GM12872 (cell line): ENCODE data around the gene EZR.

Source experiments
- TF ChIP-seq, protein P1 (sequence below): IDR thresholded peaks from 3 replicates; pipeline ENCODE4 v1.5.1; 2011; ENCODE audit warnings: low read depth, mild to moderate bottlenecking, low read length, moderate library complexity; ENCODE audit not compliant: insufficient read depth

Gene EZR

DNA sequence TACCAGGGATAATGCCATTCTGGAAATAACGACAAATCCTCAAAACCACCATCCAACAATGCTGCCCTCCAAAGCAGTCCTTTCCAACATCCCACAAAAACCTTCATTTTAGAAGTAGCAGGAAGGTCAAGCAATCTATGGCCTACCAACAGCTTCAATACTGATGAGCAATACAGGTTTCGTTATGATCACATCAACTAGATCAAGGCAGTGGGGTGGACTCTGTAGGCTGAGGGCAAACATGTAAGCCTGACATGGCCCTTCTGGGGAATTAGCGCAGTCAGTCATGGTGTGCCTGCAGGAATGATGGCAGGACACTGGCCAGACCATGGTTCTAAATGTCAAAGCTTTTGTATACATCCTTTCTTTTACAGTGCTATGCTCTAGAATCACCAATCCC, 41.7 kb downstream of the EZR start:
- TF ChIP-seq, protein P1, sequence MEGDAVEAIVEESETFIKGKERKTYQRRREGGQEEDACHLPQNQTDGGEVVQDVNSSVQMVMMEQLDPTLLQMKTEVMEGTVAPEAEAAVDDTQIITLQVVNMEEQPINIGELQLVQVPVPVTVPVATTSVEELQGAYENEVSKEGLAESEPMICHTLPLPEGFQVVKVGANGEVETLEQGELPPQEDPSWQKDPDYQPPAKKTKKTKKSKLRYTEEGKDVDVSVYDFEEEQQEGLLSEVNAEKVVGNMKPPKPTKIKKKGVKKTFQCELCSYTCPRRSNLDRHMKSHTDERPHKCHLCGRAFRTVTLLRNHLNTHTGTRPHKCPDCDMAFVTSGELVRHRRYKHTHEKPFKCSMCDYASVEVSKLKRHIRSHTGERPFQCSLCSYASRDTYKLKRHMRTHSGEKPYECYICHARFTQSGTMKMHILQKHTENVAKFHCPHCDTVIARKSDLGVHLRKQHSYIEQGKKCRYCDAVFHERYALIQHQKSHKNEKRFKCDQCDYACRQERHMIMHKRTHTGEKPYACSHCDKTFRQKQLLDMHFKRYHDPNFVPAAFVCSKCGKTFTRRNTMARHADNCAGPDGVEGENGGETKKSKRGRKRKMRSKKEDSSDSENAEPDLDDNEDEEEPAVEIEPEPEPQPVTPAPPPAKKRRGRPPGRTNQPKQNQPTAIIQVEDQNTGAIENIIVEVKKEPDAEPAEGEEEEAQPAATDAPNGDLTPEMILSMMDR = no peak

DNA sequence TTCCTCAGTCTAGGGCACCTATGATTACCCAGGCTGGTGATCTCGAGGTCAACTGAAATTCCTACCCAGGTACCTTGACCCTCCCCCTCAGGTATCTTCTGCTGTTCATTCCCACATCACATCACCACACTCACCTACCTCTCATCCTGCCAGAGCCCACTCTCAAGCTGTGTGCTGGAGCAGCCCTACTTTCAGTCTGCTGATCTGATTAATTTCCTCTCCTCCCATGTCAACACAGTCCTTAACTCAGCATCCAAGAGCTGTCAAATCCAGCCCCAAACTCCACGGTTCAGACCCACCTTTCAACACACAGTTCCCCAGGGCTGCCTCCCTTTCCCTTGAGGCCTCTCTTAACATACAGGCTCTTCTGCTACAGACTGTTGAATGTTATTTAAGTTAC, 42.4 kb downstream of the EZR start:
- TF ChIP-seq, protein P1 = no peak

DNA sequence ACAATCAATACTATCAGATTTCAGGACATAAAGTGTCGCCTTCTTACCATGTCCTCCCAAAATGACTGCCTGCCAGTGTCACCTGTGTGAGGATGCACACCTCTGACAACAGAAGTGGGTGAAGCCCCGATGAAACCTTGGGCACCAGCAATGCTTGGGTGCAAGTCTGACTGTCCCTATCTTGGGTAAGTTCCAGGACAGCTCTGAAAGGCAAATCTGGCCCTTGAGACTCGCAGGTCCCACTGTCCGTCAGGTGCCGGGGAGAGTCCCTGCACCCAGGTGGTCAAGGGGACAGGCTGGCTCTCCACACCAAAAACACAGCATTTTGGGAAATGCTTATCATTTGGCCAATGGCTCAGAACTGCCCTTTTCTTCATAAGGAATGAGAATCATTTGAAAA, 43.3 kb downstream of the EZR start:
- TF ChIP-seq, protein P1 = no peak

DNA sequence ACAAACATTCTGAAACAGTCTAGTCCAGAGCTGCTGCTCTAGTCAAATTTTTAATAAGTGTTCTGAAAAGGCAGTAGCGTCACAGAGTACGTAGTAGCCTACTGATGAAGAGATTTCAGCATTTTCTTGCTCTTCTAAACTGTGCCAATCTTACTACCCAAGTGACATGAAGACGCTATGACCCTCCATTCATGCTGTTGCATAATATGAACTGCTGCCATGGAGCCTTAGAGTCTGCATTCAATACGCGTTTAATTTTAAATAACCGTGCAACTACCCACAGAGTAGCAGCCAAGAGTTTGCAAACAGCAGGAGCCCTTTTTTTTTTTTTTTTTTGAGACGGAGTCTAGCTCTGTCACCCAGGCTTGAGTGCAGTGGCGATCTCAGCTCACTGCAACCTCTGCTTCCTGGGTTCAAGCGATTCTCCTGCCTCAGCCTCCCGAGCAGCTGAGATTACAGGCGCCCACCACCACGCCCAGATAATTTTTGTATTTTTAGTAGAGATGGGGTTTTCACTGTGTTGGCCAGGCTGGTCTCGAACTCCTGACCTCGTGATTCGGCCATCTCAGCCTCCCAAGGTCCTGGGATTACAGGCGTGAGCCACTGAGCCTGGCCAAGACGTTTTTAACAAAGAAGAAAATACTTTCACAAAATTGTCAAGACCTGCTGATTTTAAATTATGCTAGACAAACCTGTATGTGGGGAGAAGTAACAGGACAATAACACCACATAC, 44.3 kb downstream of the EZR start:
- TF ChIP-seq, protein P1 = no peak

DNA sequence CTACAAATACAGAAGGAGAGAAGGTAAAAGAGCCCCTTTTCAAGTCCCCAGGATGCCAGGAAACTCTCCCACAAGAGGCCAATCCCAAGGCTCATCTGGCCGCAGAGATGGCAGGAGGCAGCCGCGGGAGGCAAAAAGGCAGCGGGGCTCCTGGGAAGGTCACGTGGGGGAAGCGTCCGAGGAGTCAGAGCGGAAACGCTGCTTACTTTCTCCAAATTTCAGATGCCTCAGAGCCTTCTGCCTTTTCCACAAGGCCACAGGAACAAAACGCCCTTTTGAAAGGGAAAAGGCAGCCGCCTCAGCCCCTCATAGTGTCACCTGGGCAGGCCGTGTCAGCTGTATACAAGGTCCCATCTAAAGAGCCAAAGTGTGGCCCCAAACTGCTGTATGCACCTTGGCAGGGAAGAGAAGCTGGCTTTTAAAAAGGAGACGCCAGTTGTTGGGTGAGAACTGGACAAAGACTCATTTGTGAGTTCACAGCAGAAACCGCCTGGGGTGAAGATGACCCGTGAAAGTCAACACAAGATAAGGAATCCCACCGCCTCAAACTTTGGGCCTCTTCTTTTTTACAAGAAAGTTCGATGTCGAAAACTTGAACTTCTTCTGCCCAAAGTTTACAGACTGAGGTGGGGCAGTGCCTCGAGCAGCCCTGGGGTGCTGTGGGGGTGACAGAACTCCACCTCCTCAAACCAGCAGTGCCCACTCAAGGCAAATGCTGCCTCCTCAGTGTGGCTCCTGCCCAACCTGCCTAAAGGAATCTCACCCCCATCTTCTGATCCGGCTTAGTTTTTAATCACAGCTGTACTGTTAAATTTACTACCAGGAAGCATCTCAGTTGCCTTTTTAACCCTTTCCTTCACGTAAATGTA, 45.4 kb downstream of the EZR start:
- TF ChIP-seq, protein P1 = no peak

DNA sequence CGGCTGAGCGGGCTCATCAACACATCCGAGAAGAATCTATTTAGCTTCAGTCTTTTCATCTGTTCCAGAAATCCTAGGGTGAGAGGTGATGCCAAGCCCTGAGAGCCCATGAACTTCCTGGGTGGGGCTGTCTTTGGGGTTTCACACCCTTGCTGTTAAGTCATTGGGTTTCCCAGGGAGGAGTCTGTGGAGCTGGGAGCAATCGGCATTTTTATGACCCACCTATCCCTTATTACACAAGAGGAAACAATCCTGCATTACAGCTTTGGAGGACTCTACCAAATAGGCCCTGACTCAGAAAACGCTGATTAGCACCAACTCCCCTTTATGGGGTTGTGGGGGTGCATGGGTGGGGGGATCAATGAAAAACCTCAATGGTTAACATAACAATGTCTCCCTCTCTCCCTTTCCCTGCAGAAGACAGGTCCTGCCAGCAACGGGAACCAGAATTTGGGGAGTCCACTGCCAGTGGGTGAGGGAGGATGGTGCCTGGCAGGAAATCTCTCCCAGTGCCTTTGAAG, 46.3 kb downstream of the EZR start:
- TF ChIP-seq, protein P1 = no peak

DNA sequence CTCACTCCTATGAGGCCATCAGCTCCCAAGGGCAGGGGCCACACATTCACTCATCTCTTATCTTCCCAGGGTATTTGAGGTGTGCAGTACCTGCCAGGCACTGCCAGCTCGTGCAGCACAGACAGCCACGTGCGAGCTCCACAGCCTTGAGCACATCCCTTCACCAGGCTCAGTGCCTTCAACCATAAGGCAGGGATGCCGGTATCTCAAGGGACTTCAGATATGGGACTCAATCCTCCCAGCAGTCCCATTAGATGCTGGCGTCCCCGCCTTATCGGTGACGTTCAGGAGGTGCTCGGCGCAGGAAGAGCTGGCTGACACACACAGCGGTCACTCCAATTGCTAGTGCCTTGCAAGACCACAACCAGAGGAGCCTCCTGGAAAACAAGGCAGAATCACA, 47.0 kb downstream of the EZR start:
- TF ChIP-seq, protein P1 = no peak
